Measurements from ENCODE around the gene RASA3.
"Not testable (repeated sequence)": the region's sequence is repeated elsewhere in the genome, so short reads cannot be mapped to it uniquely, and the experiment has no call there.

The RASA3 gene

GRCh38 chr13:114155320-114155719, 22.9 kb upstream of the RASA3 start:
- no peak for DNase-seq

- DNase-seq: no peak
Observed at GRCh38 chr13:114154476-114154875, 22.1 kb upstream of the RASA3 start.

DNA sequence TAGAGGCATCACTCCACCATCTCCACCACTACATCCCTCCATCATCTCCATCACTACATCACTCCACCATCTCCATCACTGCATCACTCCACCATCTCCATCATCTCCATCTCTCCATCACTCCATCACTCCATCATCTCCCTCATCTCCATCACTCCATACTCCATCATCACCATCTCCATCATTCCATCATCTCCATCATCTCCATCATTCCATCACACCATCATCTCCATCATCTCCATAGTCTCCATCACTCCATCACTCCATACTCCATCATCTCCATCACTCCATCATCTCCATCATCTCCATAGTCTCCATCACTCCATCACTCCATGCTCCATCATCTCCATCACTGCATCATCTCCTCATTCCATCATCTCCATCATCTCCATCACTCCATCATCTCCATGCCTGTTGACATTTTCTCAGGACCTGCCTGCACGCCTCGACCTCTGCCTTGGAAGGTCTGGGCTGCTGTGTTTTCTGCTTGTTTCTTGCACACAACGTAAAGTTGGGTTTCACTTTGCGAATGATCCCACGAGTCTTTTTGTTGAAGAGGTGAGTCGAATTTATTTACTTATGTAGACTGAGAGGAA, 21.2 kb upstream of the RASA3 start:
- no peak for DNase-seq

GRCh38 chr13:114152831-114153371, 20.5 kb upstream of the RASA3 start:
- no peak for DNase-seq

DNA sequence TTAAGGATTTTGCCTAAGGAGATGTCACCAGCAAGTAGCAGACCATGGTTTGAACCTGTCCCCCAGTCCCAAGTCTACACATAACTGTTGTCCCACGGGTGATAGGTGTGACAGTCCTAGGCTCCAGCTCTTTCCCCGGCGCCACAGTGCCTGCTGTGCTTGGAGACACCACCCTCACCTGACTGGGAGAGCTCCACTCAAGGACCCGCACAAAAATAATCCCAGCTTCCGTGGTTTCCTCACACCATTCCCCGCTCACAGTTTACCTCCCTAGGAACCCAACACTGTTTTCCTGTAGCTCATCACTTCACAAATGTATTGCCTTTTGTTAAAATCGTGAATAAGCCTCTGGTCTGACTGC, 19.8 kb upstream of the RASA3 start:
- no peak for DNase-seq

DNA sequence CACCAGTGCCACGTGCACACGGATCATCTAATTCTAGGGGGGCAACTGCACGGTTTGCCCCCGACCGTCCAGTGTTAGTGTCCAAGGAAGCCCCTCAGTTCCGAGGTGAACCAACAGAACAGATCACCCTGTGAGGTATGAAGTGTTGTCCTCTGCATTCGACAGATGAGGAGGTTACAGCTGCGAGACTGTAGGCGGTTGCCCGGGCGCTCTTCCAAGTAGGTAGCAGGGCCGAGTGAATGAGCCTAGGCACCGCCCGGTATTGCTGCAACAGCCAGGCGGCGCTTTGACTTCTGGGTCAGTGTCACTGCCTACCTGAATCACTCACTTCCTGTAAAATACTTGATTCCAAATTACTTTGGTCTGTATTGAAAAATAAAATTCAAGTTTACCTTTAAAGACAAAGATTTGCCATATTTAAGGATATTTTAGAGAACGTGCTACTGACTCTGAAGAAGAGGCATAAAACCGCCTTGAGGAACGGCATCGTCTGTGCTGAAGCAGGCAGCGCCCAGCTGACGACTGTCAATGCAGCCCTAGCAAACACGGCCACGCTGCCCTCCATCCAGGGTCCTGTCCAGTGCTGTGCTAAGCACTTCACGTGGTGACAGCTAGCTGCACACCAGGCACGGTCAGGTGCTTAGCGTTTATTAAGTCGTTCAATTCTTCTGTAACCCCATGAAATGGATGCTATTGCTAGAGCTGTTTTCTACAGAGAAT, 19.3 kb upstream of the RASA3 start:
- peak; percentile 53 for DNase-seq

DNA sequence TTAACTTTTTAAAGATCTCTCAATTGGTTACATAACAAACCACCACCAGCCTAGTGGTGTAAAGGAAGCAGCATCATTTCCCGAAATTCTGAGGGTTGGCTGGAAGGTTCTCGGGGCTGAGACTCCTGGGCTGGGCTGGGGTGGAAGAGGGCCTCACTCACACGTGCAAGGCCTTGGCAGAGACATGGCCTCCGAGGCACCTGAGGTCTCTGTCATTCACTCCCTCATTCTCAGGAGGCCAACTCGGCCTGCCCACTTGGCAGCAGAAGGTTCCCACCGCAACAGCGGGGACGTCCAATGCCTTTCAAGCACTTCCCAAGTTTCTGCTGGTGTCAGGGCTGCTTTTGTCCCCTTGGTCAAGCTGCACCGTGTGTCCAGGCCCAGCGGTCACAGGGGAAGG, 18.6 kb upstream of the RASA3 start:
- DNase-seq: no peak

DNA sequence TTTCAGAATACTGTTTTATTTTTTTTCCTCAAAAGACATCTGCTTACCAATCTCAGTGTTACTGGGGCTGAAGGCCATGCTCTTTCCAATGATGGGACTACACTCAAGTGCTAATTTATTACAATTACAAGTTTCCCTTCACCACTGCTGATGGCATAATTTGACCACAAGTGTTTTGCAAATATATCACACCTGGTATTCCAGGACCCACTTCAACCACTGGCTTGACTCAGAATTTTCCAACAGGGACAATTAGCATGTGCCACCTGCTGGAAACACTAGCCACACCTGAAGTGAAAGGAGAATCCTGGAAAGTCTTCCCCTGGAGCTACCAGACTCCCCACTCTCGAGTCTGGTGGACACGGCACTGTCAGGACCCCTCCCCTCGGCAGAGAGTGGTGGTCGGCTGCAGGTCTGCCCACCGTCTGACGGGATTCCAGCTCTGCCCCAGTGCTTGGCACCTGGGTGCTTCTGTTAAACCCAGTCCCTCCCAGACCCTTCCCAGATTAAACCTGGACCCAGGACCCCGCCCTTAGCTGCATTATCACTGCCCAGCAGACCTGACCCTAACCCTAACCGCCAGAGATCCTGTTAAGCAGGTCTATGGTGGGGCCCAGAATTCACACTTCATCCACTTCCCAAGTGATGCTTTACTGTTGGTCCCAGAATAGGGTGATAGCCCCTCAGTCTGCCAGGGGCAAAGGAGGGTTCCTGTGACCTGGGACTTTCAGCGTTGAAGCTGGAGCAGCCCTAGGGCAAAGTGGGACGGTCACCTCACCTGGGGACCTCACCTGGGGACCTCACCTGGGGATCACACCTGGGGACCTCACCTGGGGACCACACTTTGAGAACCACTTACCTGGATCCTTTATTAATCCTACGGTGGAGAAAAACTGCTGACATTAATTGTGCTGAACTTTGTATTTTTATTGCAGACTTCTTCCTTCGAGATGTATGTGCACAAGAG, 17.6 kb upstream of the RASA3 start:
- peak; percentile 71 for DNase-seq

GRCh38 chr13:114148886-114149285, 16.5 kb upstream of the RASA3 start:
- DNase-seq: not testable (repeated sequence)

DNA sequence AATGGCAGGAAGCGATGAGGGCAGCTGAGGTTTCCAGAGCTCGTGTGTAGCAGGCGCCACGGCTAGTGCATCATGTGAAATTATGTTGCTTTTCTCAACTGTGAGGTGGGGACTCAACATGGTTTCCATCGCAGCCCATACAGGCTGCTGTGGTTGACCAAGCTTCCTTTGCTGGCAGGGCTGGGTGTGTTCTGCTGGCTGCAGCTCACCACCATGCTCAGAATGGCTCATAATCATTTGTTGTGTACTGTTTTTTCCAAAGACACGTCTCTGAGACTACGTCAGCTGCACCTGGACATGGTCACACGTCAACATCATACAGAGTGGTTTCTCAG, 16.1 kb upstream of the RASA3 start:
- no peak for DNase-seq

GRCh38 chr13:114147803-114148520, 15.5 kb upstream of the RASA3 start:
- DNase-seq: no peak

DNA sequence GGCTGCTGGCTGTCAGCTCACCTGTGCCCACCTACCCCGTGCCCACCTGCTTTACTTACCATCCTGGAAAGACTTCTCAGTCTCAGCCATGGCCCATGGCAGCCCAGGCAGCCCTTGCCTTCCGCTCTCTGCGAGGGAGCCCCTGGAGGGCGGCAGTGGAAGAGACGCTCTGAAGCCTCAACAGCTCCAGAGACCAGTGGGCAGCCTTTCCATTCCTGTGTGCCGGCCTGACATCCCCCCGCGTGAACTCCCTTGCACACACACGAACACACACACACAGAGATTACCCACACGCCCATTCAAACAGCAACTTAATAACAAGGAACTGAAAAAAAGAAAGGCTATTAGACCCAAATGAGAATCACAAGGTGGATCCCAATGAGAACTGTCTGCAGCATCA, 14.2 kb upstream of the RASA3 start:
- no peak for DNase-seq

- DNase-seq: no peak
Observed at GRCh38 chr13:114146173-114146572, 13.8 kb upstream of the RASA3 start.

DNA sequence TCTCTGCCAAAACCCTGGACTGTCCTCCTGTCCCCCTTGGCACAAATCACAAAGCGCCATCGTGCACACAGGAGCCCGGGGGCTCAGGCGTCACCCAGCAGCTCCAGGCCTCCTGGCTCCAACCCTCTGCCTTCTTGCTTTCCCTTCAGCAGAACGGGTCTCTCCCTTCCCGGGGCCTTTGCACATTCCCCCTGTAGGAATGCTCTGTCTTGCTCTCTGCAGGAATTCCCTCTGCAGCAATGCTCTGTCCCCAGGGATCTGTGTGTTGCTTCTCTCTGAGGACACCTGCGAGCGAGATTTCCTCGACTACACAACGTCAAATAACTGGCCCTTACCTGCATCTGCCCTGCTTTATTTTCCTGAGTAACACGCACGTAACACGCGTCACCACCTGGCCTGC, 13.3 kb upstream of the RASA3 start:
- DNase-seq: no peak

DNA sequence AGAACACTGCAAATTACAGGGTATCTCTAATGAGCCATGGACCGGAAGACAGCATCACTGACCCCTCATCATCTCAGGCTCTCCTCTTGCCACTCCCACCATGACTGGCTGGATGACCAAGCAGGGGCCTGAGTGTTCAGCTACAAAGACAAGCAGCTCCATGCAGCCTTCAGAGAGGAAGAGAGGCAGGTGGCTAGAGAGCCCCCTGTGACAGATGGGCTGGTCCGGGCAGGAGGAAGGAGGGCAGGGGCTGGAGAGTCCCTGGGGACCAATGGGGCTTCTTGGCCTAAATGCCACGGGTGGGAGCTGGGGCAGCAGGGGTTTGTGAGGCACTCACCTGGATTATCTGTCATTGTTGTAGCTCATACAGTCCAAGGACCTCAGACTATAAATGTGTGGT, 12.8 kb upstream of the RASA3 start:
- DNase-seq: no peak

DNA sequence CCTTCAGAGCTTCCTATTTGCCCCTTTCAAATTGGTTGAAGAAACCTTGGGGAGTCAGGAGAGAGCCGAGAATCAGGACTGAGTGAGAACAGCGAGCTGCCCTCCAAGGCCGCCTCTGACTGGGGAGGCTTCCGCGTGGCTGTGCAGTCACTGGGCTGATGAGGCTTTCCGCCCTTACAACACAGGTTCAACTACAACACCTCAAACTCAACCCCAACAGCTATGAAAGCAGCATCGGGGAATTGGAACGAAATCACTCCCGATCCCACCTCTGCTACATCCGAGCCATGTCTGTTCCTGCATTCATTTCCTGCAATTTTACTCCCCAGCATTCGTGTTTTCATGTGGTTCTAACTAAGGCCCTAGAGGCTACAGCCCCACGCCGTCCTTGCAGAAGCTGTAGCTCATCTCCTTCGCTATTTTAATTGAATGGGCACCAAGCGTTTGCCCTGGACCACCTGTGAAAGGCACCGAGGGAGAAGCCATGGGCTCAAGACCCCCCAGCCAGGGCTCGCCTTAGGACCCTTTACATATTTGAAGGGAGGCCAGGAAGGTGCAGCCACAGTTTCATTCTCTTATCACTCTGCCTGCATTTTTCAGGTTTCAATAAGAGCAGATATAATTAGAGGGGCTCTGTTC, 12.3 kb upstream of the RASA3 start:
- DNase-seq: no peak

- DNase-seq: no peak
Observed at GRCh38 chr13:114143806-114144605, 11.6 kb upstream of the RASA3 start.

DNA sequence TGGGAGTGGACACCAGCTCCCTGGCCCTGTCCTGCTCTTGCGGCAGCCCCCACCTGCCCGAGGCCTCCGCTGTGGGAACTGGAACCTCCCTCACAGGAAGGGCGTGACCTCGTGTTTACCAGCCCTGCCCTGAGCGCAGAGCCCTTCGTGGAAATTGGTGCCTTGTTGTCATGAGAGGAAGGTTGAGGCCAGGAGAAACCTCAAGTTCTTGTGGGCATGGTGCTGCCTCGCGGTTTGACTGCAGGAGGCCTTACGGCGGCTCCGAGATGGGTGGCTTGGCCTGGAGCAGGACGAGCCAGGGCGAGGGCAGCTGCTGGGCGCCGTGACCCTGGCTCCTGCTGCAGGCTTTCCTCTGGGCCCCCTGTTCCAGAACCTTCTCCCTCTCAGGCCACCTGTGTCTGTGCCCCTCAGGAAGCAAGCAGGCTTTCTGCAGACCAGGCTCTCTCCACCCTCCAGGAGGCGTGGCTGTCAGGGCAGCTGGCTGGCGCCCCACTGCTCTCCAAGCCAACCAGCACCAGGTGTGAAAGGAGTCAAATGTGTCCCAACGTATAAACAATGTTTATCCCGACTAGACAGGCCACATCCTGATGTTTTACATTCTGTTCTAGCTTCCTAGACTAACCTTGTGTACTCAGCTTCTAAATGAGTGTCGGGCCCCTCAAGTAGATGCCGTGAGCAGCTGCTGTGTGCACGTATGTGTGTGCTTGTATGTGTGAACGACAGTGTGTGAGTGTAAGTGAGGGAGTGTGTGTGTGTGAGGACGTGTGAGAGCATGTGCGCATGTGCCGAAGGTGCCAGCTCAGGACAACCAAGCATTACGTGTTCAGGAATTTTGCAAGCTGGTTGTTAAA, 10.4 kb upstream of the RASA3 start:
- DNase-seq: peak; percentile 88

DNA sequence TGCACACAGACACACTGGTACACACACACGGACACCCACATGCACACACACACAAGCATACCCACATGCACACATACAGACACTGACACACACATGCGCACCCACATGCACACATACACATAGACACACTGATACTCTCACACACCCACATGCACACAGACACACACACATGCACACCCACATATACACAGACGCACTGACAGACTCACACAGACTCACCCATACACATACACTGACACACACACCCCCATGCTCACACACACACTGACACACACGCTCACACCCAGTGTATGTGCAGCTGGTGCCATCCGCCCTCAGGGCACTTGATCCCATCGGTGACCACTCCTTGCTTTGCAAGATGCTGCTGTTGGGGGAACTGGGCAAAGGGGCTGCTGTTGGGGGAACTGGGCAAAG, 9.7 kb upstream of the RASA3 start:
- DNase-seq: no peak

DNA sequence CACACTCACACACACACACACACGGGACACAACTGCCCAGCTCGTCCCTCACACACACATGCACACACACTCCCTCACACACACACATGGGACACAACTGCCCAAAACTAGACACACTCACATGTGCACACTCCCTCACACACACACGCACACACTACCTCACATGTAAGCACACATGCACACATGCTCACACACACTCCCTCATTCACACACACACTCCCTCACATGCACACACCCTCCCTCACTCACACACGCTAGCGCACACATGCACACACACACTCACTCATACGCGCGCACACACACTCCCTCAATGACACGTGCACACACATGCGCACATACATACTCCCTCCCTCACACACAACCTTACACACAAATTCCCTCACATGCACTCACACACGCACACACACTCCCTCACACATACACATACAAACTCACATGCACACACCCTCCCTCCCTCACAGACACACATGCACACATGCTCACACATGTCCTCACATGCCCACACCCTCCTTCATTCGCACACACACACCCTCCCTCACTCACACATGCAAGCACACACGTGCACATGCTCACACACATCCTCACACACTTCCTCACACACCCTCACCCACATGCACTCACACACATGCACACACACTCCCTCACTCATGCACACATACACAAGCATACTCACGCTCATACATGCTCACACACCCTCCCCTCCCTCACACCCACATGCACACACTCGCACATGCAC, 9.0 kb upstream of the RASA3 start:
- DNase-seq: no peak

Measured in NCI-H510A (cell line).